ENCODE results near the gene TSSC4. TPM values are rescaled to one million over a fixed set of nuclear protein-coding genes. Genes with fewer than 3 reads are reported as not detected.

TSSC4 gene
- total RNA-seq, 1 donor from 2014 or later, result 40.6 TPM

GRCh38 chr11:2413742-2414579, 13.4 kb downstream of the TSSC4 start:
- Histone ChIP-seq H3K27me3 (peaks cover 5% of the 10 kb centered on the region), H3K9me3 (no peaks in the 10 kb centered on the region), H3K36me3 (no peaks in the 10 kb centered on the region), H3K4me3 (no peak overlapping the region), H3K4me1 (no peaks in the 10 kb centered on the region), H3K27ac (no peak overlapping the region)
- intact Hi-C loops (cut with DNase I), result no loop called here
- DNase-seq (no peak), ATAC-seq (no peak)
- TF ChIP-seq CTCF (IDR thresholded peaks at IDR 0.05), result no peak

- Histone ChIP-seq H3K9me3 (no peaks in the 10 kb centered on the region), H3K4me3 (no peak overlapping the region), H3K27me3 (peaks cover 5% of the 10 kb centered on the region), H3K4me1 (no peaks in the 10 kb centered on the region), H3K36me3 (no peaks in the 10 kb centered on the region), H3K27ac (no peak overlapping the region)
- ATAC-seq, result no peak
- no peak for TF ChIP-seq CTCF (IDR thresholded peaks at IDR 0.05)
- intact Hi-C loops (cut with DNase I), result no loop called here
- no peak for DNase-seq
Measured at GRCh38 chr11:2414616-2415015, 14.1 kb downstream of the TSSC4 start.

GRCh38 chr11:2415171-2415570, 14.6 kb downstream of the TSSC4 start:
- intact Hi-C loops (cut with DNase I), result no loop called here
- Histone ChIP-seq H3K36me3 (no peaks in the 10 kb centered on the region), H3K9me3 (no peaks in the 10 kb centered on the region), H3K27me3 (peaks cover 4% of the 10 kb centered on the region), H3K4me3 (no peak overlapping the region), H3K27ac (no peak overlapping the region), H3K4me1 (peaks cover under 1% of the 10 kb centered on the region)
- TF ChIP-seq CTCF (IDR thresholded peaks at IDR 0.05), result no peak
- no peak for DNase-seq
- ATAC-seq, result no peak

GRCh38 chr11:2415601-2416380, 15.2 kb downstream of the TSSC4 start:
- no peaks in the 10 kb centered on the region for H3K27me3 ChIP-seq
- intact Hi-C loops (cut with DNase I), result no loop called here
- no peak overlapping the region for H3K4me3 ChIP-seq
- no peak for TF ChIP-seq CTCF (IDR thresholded peaks at IDR 0.05)
- H3K36me3 ChIP-seq, result no peaks in the 10 kb centered on the region
- H3K27ac ChIP-seq, result no peak overlapping the region
- peaks cover 7% of the 10 kb centered on the region for H3K4me1 ChIP-seq
- ATAC-seq (no peak), DNase-seq (no peak)
- no peaks in the 10 kb centered on the region for H3K9me3 ChIP-seq

GRCh38 chr11:2416765-2417164, 16.2 kb downstream of the TSSC4 start:
- Histone ChIP-seq H3K27ac (no peak overlapping the region), H3K4me1 (peaks cover 8% of the 10 kb centered on the region), H3K36me3 (no peaks in the 10 kb centered on the region), H3K27me3 (no peaks in the 10 kb centered on the region), H3K9me3 (no peaks in the 10 kb centered on the region), H3K4me3 (no peak overlapping the region)
- no peak for TF ChIP-seq CTCF (IDR thresholded peaks at IDR 0.05)
- DNase-seq, result no peak
- intact Hi-C loops (cut with DNase I), result no loop called here
- no peak for ATAC-seq
